Thoracic aorta (tissue), 2 donors: ENCODE results near the gene TOR1A. TPM values are rescaled to one million over a fixed set of nuclear protein-coding genes. Genes with fewer than 3 reads are reported as not detected.

ENCODE experiments used
- ATAC-seq: fragments of 150-250 bp; one replicate; pipeline ENCODE4 v1.8.0; 2017; ENCODE audit warnings: low read depth; ENCODE audit not compliant: insufficient number of reproducible peaks, low FRiP score
- DNase-seq: peaks from one replicate; pipeline ENCODE4 v3.0.0-alpha.2; 2020; ENCODE audit warnings: low spot score
- H3K27ac ChIP-seq, 2 donors: fragments of 200-600 bp; sonication (generic); 1 replicate in 1 of 2; 2 replicates in 1 of 2; pipeline ENCODE4 v1.5.1; 2016; ENCODE audit warnings: mild to moderate bottlenecking in 2 of 2, moderate library complexity in 2 of 2
- H3K27me3 ChIP-seq: fragments of 200-600 bp; sonication (generic); replicated peaks from 2 replicates; pipeline ENCODE4 v1.6.0; 2016; ENCODE audit warnings: mild to moderate bottlenecking; ENCODE audit not compliant: insufficient read depth
- H3K36me3 ChIP-seq: fragments of 200-600 bp; sonication (generic); one replicate; pipeline ENCODE4 v1.5.1; 2016
- H3K4me1 ChIP-seq, 2 donors: fragments of 200-600 bp; sonication (generic); 1 replicate in 1 of 2; 2 replicates in 1 of 2; pipeline versions ENCODE4 v1.5.1 to v1.6.0; 2016; ENCODE audit warnings: low read depth in 2 of 2, mild to moderate bottlenecking in 1 of 2; ENCODE audit not compliant: control insufficient read depth in 1 of 2
- H3K4me3 ChIP-seq: fragments of 200-600 bp; sonication (generic); 2 replicates; pipeline ENCODE4 v1.5.1; 2016; ENCODE audit warnings: mild to moderate bottlenecking
- H3K9me3 ChIP-seq: fragments of 200-600 bp; sonication (generic); 2 replicates; pipeline ENCODE4 v1.5.1; 2016
- total RNA-seq, 2 donors: library from RNA; depleted of rRNA; stranded (reverse); fragments of >200 nt; gene quantifications; one replicate each; pipeline versions ENCODE4 v1.1.0 to v1.2.3, GENCODE V29; 2016
- TF ChIP-seq, protein P1 (sequence below): fragments of 200-600 bp; sonication (generic); IDR thresholded peaks from one replicate; pipeline ENCODE4 v1.5.1; 2019; ENCODE audit warnings: antibody characterized with exemption

The TOR1A gene
- total RNA-seq, 2 donors from 2014 or later, result 36.1 to 39.3 TPM

DNA sequence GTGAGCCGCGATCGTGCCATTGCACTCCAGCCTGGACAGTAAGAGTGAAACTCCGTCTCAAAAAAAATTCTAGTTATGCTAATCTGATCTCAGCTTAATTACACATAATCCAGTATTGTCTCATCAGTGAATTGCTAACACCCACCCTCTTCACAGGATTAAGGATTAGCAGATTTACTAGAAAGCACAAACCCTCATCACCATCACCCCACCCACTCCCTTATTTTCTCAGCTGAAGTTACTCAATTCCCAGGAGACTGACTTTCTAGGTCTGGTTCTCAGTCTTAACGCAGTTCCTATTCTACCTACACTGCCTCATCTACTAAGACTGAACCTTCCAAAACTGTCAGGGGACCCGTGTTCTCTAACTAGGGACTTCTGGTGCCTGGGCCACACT is 12.0 kb downstream of the TOR1A start:
- Histone ChIP-seq H3K27ac (no peak overlapping the region), H3K4me3 (no peak overlapping the region), H3K36me3 (peaks cover 31% of the 10 kb centered on the region), H3K9me3 (no peaks in the 10 kb centered on the region), H3K27me3 (no peaks in the 10 kb centered on the region), H3K4me1 (no peaks in the 10 kb centered on the region)
- TF ChIP-seq, protein P1, sequence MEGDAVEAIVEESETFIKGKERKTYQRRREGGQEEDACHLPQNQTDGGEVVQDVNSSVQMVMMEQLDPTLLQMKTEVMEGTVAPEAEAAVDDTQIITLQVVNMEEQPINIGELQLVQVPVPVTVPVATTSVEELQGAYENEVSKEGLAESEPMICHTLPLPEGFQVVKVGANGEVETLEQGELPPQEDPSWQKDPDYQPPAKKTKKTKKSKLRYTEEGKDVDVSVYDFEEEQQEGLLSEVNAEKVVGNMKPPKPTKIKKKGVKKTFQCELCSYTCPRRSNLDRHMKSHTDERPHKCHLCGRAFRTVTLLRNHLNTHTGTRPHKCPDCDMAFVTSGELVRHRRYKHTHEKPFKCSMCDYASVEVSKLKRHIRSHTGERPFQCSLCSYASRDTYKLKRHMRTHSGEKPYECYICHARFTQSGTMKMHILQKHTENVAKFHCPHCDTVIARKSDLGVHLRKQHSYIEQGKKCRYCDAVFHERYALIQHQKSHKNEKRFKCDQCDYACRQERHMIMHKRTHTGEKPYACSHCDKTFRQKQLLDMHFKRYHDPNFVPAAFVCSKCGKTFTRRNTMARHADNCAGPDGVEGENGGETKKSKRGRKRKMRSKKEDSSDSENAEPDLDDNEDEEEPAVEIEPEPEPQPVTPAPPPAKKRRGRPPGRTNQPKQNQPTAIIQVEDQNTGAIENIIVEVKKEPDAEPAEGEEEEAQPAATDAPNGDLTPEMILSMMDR, result no peak
- DNase-seq (no peak), ATAC-seq (no peak)

DNA sequence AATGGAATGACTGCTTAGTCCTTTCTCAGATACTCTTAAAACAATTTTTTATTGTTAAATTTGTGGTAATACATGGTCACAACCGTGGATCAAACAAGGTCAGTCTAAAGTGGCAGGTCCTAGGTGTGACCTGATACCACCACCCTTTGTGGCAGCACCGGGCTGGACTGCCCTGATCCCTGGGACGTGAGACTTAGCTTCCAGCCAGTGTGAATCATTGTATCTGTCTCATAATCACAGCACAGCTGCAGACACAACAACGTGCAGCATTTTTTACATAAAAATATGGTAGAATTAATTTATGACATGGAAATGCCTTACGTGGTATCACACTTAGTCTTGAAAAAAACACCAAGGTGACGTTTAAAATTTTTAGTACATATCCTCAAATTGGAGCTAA is 13.1 kb downstream of the TOR1A start:
- ATAC-seq (no peak), DNase-seq (no peak)
- TF ChIP-seq, protein P1, result no peak
- Histone ChIP-seq H3K4me1 (no peaks in the 10 kb centered on the region), H3K27ac (no peak overlapping the region), H3K4me3 (no peak overlapping the region), H3K9me3 (no peaks in the 10 kb centered on the region), H3K27me3 (no peaks in the 10 kb centered on the region), H3K36me3 (peaks cover 20% of the 10 kb centered on the region)

DNA sequence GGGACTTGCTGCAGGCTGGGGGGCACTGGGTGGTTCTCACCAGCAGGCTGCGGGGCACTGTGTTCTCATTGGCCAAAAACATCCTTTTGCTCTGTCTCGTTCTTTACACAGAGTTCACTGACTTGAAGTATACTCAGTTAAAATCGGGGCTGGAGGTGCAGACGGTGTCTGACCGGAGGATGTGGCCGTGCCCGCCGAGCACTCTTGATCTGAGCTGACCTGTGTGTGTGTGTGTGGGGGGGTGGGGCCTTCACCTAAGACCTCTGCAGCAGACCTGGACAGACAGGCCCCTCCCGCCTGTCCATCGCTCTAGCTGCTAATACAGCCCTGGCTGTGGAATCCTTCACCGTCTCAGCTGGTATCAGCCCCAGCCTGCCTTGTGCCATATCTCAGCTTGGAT is 13.8 kb downstream of the TOR1A start:
- H3K27me3 ChIP-seq, result no peaks in the 10 kb centered on the region
- no peak overlapping the region for H3K4me3 ChIP-seq
- ATAC-seq (no peak), DNase-seq (no peak)
- TF ChIP-seq, protein P1, result no peak
- no peaks in the 10 kb centered on the region for H3K4me1 ChIP-seq
- H3K36me3 ChIP-seq, result peaks cover 16% of the 10 kb centered on the region
- no peak overlapping the region for H3K27ac ChIP-seq
- no peaks in the 10 kb centered on the region for H3K9me3 ChIP-seq

DNA sequence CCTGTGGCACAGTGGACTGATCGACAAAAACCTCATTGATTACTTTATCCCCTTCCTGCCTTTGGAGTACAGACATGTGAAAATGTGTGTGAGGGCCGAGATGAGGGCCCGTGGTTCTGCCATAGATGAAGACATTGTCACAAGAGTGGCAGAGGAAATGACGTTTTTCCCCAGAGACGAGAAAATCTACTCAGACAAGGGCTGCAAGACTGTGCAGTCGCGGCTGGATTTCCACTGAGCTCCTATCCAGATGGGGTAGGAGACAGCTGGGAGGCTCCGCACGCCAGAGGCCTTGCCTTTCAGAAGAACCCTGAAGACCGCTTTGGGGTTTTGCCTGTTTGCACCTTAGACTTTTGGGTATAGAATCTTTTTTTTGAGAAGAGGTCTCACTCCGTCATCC is 14.6 kb downstream of the TOR1A start:
- TF ChIP-seq, protein P1, result no peak
- ATAC-seq (no peak), DNase-seq (no peak)
- Histone ChIP-seq H3K27me3 (no peaks in the 10 kb centered on the region), H3K4me1 (peaks cover 0 to 2% of the 10 kb centered on the region in 2 donors), H3K36me3 (peaks cover 14% of the 10 kb centered on the region), H3K4me3 (no peak overlapping the region), H3K9me3 (no peaks in the 10 kb centered on the region), H3K27ac (no peak overlapping the region)

DNA sequence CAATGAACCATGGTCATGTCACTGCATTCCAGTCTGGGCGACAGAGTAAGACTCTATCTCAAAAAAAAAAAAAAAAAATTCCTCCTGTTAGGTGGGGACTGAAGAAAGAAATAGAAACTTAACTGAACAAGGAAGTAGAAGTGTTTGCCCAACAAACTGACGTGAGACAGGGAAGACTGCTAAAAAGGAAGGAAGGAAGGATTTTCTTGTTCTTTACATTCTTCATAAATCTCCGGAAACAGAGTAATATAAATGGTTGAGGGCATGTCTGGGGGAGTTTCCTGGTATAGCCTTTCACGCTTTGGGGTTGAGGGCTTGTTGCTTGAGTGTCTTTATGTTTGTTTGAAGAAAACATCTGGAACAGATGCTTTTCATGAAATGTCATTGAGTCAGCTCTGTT is 17.9 kb downstream of the TOR1A start:
- ATAC-seq (no peak), DNase-seq (no peak)
- Histone ChIP-seq H3K4me3 (no peak overlapping the region), H3K4me1 (peaks cover 7 to 11% of the 10 kb centered on the region in 2 donors), H3K27me3 (no peaks in the 10 kb centered on the region), H3K36me3 (peaks cover 11% of the 10 kb centered on the region), H3K27ac (no peak overlapping the region), H3K9me3 (no peaks in the 10 kb centered on the region)
- TF ChIP-seq, protein P1, result no peak
